ENCODE data around the gene CEP295NL.

DNA sequence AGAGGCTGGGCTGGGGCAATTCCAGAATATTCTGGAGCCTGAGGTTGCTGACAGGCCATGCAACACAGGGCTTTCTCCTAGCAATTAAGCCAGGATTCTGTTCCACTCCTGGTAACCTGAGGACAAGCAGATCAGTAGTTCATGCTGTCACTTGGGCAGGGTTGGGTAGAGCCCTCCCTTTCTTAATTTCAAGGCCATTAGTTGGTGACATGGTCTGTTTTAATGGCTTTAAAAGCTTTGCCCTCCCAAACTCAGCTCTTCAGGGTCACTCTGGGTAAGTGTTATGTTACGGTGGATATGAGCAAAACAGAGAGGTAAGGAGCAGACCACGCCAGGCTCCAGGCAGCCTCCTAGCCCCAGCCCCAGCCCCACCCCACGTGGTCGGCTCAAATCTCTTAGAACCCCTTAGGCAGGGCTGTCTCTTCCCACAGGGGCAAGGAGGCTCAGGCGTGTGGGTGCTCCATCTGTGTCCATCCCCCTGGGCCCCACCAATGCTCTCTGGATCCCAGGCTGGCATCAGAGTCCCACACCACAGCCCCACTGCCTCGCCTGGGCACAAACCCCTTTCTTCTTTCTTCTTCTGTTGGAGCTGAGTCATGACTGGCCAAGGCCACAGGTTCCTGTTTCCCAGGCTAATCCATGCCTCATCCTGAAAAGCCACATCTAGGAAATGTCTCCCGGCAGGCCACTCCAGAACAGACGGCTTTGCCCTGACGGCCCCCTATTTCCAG, 27.5 kb downstream of the CEP295NL start:
- TF ChIP-seq CTCF (IDR thresholded peaks at IDR 0.05 in 8 of 11, conservative IDR thresholded peaks at IDR 0.05 in 3 of 11) (no peak), POLR2AphosphoS5 (IDR thresholded peaks at IDR 0.05) (peak in 2 of 3 donors; percentile 9 to 46)

All from spleen (tissue), 7 donors.